BLaER1 treated with 17β-estradiol and CSF1 and Interleukin-3, amounts not matched to agents 10 nM and 100 nM (cell line): ENCODE results near the gene RRP15.

Experiments
- H3K27ac ChIP-seq, 11 experiments: shearing (Covaris generic); formaldehyde crosslinking; 2 replicates each; pipeline ENCODE4 v1.8.1; 2022
- H3K27me3 ChIP-seq, 11 experiments: shearing (Covaris generic); formaldehyde crosslinking; 2 replicates each; pipeline ENCODE4 v1.8.1; 2022
- H3K36me3 ChIP-seq, 11 experiments: shearing (Covaris generic); formaldehyde crosslinking; 2 replicates each; pipeline ENCODE4 v1.8.1; 2022
- H3K4me1 ChIP-seq, 10 experiments: shearing (Covaris generic); formaldehyde crosslinking; 2 replicates each; pipeline ENCODE4 v1.8.1; 2022
- H3K4me2 ChIP-seq, 11 experiments: shearing (Covaris generic); formaldehyde crosslinking; 2 replicates each; pipeline ENCODE4 v1.8.1; 2022
- H3K4me3 ChIP-seq, 10 experiments: shearing (Covaris generic); formaldehyde crosslinking; 2 replicates each; pipeline ENCODE4 v1.8.1; 2022
- H3K9ac ChIP-seq, 11 experiments: shearing (Covaris generic); formaldehyde crosslinking; 2 replicates each; pipeline ENCODE4 v1.8.1; 2022
- H3K9me3 ChIP-seq, 11 experiments: shearing (Covaris generic); formaldehyde crosslinking; replicated peaks in 1 of 11; 2 replicates each; pipeline ENCODE4 v1.8.1; 2022
- H4K20me1 ChIP-seq, 11 experiments: shearing (Covaris generic); formaldehyde crosslinking; 2 replicates each; pipeline ENCODE4 v1.8.1; 2022
- Cebpa-rat ChIP-seq, 11 experiments: shearing (Covaris generic); IDR thresholded peaks; 2 replicates each; pipeline ENCODE4 v1.8.1; 2022

Gene RRP15

DNA sequence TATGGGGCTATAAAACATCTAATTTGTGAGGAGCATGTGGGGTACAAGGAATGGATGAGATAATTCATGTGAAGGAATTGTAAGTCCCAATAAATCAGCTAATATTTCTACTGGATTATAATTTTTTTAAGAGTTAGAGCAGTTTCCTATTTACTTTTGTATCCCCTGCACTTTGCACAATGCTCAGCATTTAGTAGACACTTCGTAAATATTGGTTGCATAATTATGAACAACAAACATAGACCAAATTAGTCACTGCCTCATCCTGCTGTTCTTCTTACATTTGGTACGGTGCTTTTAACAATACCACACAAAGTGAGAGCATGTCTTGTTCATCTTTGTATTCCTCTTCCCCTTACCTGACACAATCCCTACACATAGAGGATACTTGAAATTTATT is 27.1 kb upstream of the RRP15 start:
- TF ChIP-seq Cebpa-rat (IDR thresholded peaks at IDR 0.05): no peak
- H3K4me2 ChIP-seq: no peak overlapping the region
- no peak overlapping the region for H3K4me3 ChIP-seq
- no peak overlapping the region for H3K27ac ChIP-seq
- no peaks in the 10 kb centered on the region for H3K36me3 ChIP-seq
- H3K4me1 ChIP-seq: peaks cover 3 to 10% (median 8%) of the 10 kb centered on the region in 10 experiments; a peak in 15 of 20 replicates
- no peaks in the 10 kb centered on the region for H3K27me3 ChIP-seq
- no peak overlapping the region for H3K9ac ChIP-seq
- peaks cover 0 to 6% (median 0%) of the 10 kb centered on the region in 11 experiments; a peak in 4 of 22 replicates for H3K9me3 ChIP-seq
- no peaks in the 10 kb centered on the region for H4K20me1 ChIP-seq

DNA sequence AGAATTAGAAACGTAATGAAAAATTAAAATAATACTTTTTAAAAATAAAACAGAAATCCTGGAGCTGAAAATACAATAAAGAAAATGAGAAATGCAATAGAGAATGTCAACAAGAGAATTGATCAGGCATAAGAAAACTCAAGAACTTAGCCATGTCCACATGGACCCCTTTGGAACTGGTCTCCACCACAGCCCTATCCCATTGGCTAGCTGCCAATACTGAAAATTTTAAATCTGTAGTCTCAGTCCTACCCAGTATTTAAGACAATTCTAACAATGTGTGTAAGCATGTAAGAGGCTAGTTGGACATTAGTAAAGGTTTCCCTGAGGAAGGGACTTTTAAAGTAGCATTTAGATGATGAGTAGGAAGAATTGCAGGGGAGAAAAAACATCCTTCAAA is 25.8 kb upstream of the RRP15 start:
- no peaks in the 10 kb centered on the region for H4K20me1 ChIP-seq
- H3K4me1 ChIP-seq: peaks cover 0 to 5% (median 3%) of the 10 kb centered on the region in 10 experiments; a peak in 14 of 20 replicates
- H3K4me2 ChIP-seq: no peak overlapping the region
- no peak overlapping the region for H3K4me3 ChIP-seq
- no peaks in the 10 kb centered on the region for H3K27me3 ChIP-seq
- no peaks in the 10 kb centered on the region for H3K36me3 ChIP-seq
- H3K9ac ChIP-seq: no peak overlapping the region
- H3K9me3 ChIP-seq: peaks cover 0 to 6% (median 0%) of the 10 kb centered on the region in 11 experiments; a peak in 4 of 22 replicates
- H3K27ac ChIP-seq: no peak overlapping the region
- no peak for TF ChIP-seq Cebpa-rat (IDR thresholded peaks at IDR 0.05)

DNA sequence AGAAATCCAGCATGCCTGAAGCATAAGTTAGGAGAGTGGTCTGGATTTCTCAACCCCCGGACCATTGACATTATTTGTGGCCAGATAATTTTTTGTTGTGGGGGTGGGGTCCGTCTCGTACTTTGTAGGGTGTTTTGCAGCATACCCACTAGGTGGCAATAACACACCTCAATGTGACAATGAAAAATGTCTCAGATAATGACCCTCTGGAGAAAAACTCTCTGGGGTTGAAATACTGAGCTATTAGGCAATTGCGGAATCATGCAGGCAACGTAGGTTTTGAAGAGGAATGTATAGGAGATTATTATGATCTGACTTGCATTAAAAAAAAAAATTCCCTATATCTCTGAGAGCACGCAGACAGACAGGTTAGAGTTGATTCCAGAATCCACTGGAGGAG is 25.3 kb upstream of the RRP15 start:
- no peaks in the 10 kb centered on the region for H3K36me3 ChIP-seq
- H3K27ac ChIP-seq: no peak overlapping the region
- H3K4me1 ChIP-seq: 0 out of 20 replicates have a peak, but pooled peaks cover 0 to under 1% (median 0%) of the 10 kb centered on the region in 10 experiments
- H3K4me2 ChIP-seq: no peak overlapping the region
- no peak overlapping the region for H3K4me3 ChIP-seq
- no peak for TF ChIP-seq Cebpa-rat (IDR thresholded peaks at IDR 0.05)
- peaks cover 0 to 6% (median 0%) of the 10 kb centered on the region in 11 experiments; a peak in 4 of 22 replicates for H3K9me3 ChIP-seq
- H3K9ac ChIP-seq: no peak overlapping the region
- H3K27me3 ChIP-seq: no peaks in the 10 kb centered on the region
- no peaks in the 10 kb centered on the region for H4K20me1 ChIP-seq

DNA sequence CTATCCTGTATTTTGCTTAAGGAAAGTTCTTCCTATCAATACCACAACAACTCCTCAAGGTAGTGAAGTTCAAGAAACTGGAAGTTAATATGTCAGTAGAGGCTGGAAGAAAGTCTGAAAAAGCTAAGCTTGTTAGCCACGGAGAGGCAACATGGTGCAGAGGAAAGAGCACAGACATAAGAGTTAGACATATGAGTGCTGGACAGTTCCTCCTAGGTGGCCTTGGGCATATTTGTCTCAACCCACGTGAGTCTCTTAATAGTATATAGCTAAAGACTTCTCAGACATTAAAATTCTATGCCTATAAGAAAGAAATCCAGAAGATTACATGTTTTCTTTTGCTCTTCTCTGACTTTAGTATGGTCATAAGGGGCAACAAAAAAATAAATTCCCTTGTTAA is 22.8 kb upstream of the RRP15 start:
- H3K36me3 ChIP-seq: no peaks in the 10 kb centered on the region
- H3K4me2 ChIP-seq: no peak overlapping the region
- no peaks in the 10 kb centered on the region for H3K27me3 ChIP-seq
- H3K9me3 ChIP-seq: peaks cover 0 to 6% (median 0%) of the 10 kb centered on the region in 11 experiments; a peak in 4 of 22 replicates
- H3K4me1 ChIP-seq: no peaks in the 10 kb centered on the region
- TF ChIP-seq Cebpa-rat (IDR thresholded peaks at IDR 0.05): no peak
- H3K27ac ChIP-seq: no peak overlapping the region
- no peaks in the 10 kb centered on the region for H4K20me1 ChIP-seq
- H3K9ac ChIP-seq: no peak overlapping the region
- no peak overlapping the region for H3K4me3 ChIP-seq

DNA sequence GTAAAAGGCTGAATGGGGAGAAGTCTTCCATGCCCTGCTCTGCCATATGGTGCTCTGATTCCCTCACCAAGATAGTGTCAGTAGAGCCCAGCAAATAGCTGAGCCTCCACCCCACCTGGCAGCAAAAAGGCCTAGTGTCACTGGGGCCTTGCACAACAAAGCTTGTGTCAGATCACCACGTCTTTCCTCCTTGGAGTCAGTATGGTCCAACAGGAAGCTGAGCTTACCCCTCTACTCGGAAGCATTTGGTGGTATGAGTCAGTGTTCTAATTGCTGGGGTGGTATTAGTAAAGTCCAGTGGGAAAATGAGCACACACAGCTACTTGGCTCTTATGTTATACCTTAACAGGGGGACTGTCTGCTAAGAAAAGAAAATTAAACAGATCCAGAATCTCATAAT is 18.7 kb upstream of the RRP15 start:
- no peak overlapping the region for H3K4me2 ChIP-seq
- H3K9me3 ChIP-seq: no peaks in the 10 kb centered on the region
- H3K36me3 ChIP-seq: no peaks in the 10 kb centered on the region
- no peak overlapping the region for H3K9ac ChIP-seq
- H3K4me1 ChIP-seq: 0 out of 20 replicates have a peak, but pooled peaks cover 0 to 7% (median 0%) of the 10 kb centered on the region in 10 experiments
- H4K20me1 ChIP-seq: no peaks in the 10 kb centered on the region
- H3K27ac ChIP-seq: no peak overlapping the region
- no peaks in the 10 kb centered on the region for H3K27me3 ChIP-seq
- TF ChIP-seq Cebpa-rat (IDR thresholded peaks at IDR 0.05): no peak
- H3K4me3 ChIP-seq: no peak overlapping the region

DNA sequence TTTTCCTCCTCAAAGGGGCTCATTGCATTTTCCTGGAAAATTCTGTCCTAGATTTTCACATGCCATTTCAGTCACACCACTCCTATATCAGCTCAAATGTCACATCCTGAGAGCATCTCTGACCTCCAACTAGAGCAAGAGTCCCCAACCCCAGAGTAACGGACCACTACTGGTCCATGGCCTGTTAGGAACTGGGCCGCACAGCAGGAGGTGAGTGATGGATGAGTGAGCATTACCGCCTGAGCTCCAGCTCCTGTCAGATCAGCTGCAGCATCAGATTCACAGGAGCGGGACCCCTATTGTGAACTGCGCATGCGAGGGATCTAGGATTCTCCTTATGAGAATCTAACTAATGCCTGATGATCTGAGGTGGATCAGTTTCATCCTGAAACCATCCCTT is 12.7 kb upstream of the RRP15 start:
- H3K4me1 ChIP-seq: peaks cover 0 to 13% (median 0%) of the 10 kb centered on the region in 10 experiments; a peak in 1 of 20 replicates
- H3K9me3 ChIP-seq: no peaks in the 10 kb centered on the region
- H3K27ac ChIP-seq: no peak overlapping the region
- no peak for TF ChIP-seq Cebpa-rat (IDR thresholded peaks at IDR 0.05)
- no peaks in the 10 kb centered on the region for H3K36me3 ChIP-seq
- no peaks in the 10 kb centered on the region for H4K20me1 ChIP-seq
- no peak overlapping the region for H3K4me2 ChIP-seq
- no peak overlapping the region for H3K4me3 ChIP-seq
- no peaks in the 10 kb centered on the region for H3K27me3 ChIP-seq
- no peak overlapping the region for H3K9ac ChIP-seq

DNA sequence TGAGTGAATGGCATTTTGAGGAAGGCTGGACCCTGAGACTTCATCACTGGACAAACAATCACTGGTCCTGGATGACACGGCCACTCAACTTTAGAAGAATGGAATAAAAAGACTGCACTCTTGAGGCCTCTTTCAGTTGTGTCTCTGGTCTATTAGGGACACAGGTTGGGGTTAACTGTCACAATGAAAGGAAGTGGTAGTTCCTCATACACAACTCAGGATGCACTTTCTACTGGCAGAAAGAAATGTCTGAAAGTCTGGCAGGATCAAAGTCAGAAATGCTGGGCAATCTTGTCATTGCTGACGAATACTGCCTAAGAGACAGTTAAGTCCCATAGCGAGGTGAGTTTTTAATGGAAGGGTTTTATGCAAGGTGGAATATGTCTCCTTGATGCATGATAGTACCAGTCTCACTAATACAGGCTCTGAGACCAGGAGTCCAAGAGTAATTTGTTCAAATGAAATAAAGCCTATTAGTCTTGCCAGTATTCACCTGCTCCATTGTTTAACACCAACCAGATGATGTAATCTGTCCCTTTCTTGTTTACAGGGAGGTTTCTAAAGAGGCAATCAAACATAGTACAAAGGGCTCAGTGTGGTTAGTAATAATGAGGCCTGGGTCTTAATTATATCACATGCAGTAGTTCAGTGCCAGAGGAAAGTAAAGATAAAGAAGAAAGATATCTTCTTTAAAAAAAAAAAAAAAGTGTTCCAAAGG is 11.2 kb upstream of the RRP15 start:
- H3K27me3 ChIP-seq: no peaks in the 10 kb centered on the region
- TF ChIP-seq Cebpa-rat (IDR thresholded peaks at IDR 0.05): no peak
- no peaks in the 10 kb centered on the region for H3K9me3 ChIP-seq
- no peak overlapping the region for H3K27ac ChIP-seq
- peak overlapping the region in 1 of 11 experiments; percentile 2; a peak in 1 of 22 replicates for H3K4me2 ChIP-seq
- peaks cover 0 to 13% (median 0%) of the 10 kb centered on the region in 10 experiments; a peak in 1 of 20 replicates for H3K4me1 ChIP-seq
- H3K36me3 ChIP-seq: no peaks in the 10 kb centered on the region
- H3K4me3 ChIP-seq: no peak overlapping the region
- H3K9ac ChIP-seq: no peak overlapping the region
- H4K20me1 ChIP-seq: no peaks in the 10 kb centered on the region

DNA sequence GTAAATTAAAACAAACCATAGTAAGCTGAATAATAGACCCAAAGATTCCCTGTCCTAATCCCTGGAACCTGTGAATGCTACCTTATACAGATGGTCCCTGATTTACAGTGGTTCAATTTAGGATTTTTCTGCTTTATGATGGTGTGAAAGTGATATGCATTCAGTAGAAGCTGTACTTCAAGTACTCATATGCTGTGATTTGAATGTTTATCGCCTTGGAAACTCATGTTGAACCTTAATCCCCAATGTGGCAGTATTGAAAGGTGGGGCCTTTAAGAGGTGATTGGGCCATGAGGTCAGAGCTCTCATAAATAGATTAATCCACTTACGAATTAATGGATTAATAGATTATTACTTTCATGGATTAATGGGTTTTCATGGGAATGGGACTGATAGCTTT is 10.6 kb upstream of the RRP15 start:
- Histone ChIP-seq H3K9me3 (no peaks in the 10 kb centered on the region), H3K27me3 (no peaks in the 10 kb centered on the region), H3K4me3 (no peak overlapping the region), H3K4me2 (no peak overlapping the region), H4K20me1 (no peaks in the 10 kb centered on the region), H3K27ac (no peak overlapping the region), H3K36me3 (no peaks in the 10 kb centered on the region), H3K4me1 (peaks cover 0 to 12% (median 0%) of the 10 kb centered on the region in 10 experiments; a peak in 1 of 20 replicates), H3K9ac (no peak overlapping the region)
- TF ChIP-seq Cebpa-rat (IDR thresholded peaks at IDR 0.05): no peak

DNA sequence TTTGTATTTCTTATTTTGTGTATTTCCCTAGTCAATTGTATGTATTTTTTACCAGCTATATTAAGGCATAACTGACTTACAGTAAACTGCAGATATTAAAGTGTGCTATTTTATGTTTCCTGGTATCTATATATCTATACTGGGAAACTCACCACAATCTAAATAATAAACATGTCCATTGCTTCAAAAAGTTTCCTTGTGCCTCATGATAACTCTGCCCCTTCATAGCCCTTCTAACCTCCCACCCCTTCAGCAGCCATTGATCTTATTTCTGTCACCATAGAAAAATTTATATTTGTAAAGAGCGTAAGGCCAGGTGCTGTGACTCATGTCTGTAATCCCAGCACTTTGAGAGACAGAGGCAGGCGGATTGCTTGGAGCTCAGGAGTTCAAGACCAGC is 9.3 kb upstream of the RRP15 start:
- H3K4me1 ChIP-seq: peaks cover 0 to 6% (median 0%) of the 10 kb centered on the region in 10 experiments; a peak in 1 of 20 replicates

DNA sequence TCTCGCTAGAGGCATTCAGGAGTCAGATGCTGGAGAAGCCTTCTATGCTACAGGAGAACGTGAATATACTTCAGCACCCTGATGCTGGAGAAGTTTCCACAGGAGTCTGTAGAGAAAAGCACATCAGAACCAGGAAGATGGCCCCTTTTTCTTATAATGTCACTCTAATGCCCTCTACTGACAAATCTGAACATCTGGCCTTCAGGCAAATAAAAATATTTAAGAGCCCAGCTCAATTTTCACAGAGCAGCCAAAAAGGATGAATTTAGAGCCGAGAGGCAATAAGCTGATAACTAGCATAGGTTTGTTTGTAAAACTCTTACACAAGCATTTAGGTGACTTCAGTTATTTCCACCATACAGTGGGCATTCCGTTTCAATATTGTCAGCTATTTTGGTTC is 3.8 kb upstream of the RRP15 start:
- H3K4me2 ChIP-seq: no peak overlapping the region
- H3K27me3 ChIP-seq: no peaks in the 10 kb centered on the region
- H3K4me1 ChIP-seq: peaks cover 6 to 12% (median 11%) of the 10 kb centered on the region in 10 experiments
- no peak overlapping the region for H3K9ac ChIP-seq
- H3K4me3 ChIP-seq: no peak overlapping the region
- H3K36me3 ChIP-seq: no peaks in the 10 kb centered on the region
- no peak for TF ChIP-seq Cebpa-rat (IDR thresholded peaks at IDR 0.05)
- H3K9me3 ChIP-seq: no peaks in the 10 kb centered on the region
- H4K20me1 ChIP-seq: peaks cover 0 to 7% (median 0%) of the 10 kb centered on the region in 11 experiments; a peak in 3 of 22 replicates
- H3K27ac ChIP-seq: no peak overlapping the region

More for the DNA sequence above, 9.3 kb upstream of the RRP15 start:
- TF ChIP-seq Cebpa-rat (IDR thresholded peaks at IDR 0.05): no peak
- Histone ChIP-seq H3K4me3 (no peak overlapping the region), H3K27ac (no peak overlapping the region), H3K9ac (no peak overlapping the region), H3K9me3 (no peaks in the 10 kb centered on the region), H3K27me3 (no peaks in the 10 kb centered on the region), H3K4me2 (no peak overlapping the region), H4K20me1 (no peaks in the 10 kb centered on the region), H3K36me3 (no peaks in the 10 kb centered on the region)
